HEK293T (cell line): ENCODE results near the gene CMTM4.

Experiments used
- ARNT ChIP-seq: fragments of 450-650 bp; IDR thresholded peaks from 2 replicates; pipeline ENCODE4 v1.6.1; 2017; ENCODE audit warnings: mild to moderate bottlenecking
- BHLHE40 ChIP-seq: fragments of 450-650 bp; IDR thresholded peaks from 2 replicates; pipeline ENCODE4 v1.6.1; 2016; ENCODE audit warnings: mild to moderate bottlenecking, moderate library complexity, borderline replicate concordance
- ELF4 ChIP-seq: fragments of 450-650 bp; IDR thresholded peaks from 2 replicates; pipeline ENCODE4 v1.6.1; 2017; ENCODE audit warnings: antibody characterized with exemption
- FOXA1 ChIP-seq: fragments of 450-650 bp; IDR thresholded peaks from 2 replicates; pipeline ENCODE4 v1.6.1; 2016; ENCODE audit warnings: mild to moderate bottlenecking
- FOXK2 ChIP-seq: fragments of 450-650 bp; IDR thresholded peaks from 2 replicates; pipeline ENCODE4 v1.6.1; 2016; ENCODE audit warnings: mild to moderate bottlenecking
- FOXM1 ChIP-seq: fragments of 450-650 bp; IDR thresholded peaks from 2 replicates; pipeline ENCODE4 v1.6.1; 2017; ENCODE audit warnings: mild to moderate bottlenecking, borderline replicate concordance
- HDGF ChIP-seq: fragments of 450-650 bp; IDR thresholded peaks from 2 replicates; pipeline ENCODE4 v1.6.1; 2017; ENCODE audit warnings: antibody characterized with exemption, borderline replicate concordance
- LEF1 ChIP-seq: fragments of 450-650 bp; IDR thresholded peaks from 2 replicates; pipeline ENCODE4 v1.6.1; 2017; ENCODE audit warnings: mild to moderate bottlenecking, borderline replicate concordance
- NFRKB ChIP-seq: fragments of 450-650 bp; IDR thresholded peaks from 2 replicates; pipeline ENCODE4 v1.6.1; 2016; ENCODE audit warnings: mild to moderate bottlenecking, moderate library complexity
- PKNOX1 ChIP-seq: fragments of 450-650 bp; IDR thresholded peaks from 2 replicates; pipeline ENCODE4 v1.6.1; 2016
- SP1 ChIP-seq: fragments of 450-650 bp; IDR thresholded peaks from 2 replicates; pipeline ENCODE4 v1.6.1; 2017
- SUZ12 ChIP-seq: fragments of 450-650 bp; IDR thresholded peaks from 2 replicates; pipeline ENCODE4 v1.6.1; 2016; ENCODE audit warnings: mild to moderate bottlenecking
- TARDBP ChIP-seq: fragments of 450-650 bp; IDR thresholded peaks from 2 replicates; pipeline ENCODE4 v1.6.1; 2016
- ZNF384 ChIP-seq: fragments of 450-650 bp; IDR thresholded peaks from 2 replicates; pipeline ENCODE4 v1.6.1; 2016

GRCh38 chr16:66568355-66568754 is 128.2 kb downstream of the CMTM4 start:
- no peak for TF ChIP-seq TARDBP
- no peak for TF ChIP-seq BHLHE40
- TF ChIP-seq FOXK2, result no peak
- TF ChIP-seq SP1, result no peak
- TF ChIP-seq ELF4, result no peak
- TF ChIP-seq FOXA1, result no peak
- no peak for TF ChIP-seq LEF1
- TF ChIP-seq ZNF384, result no peak
- no peak for TF ChIP-seq PKNOX1
- no peak for TF ChIP-seq ARNT
- no peak for TF ChIP-seq FOXM1
- TF ChIP-seq SUZ12, result no peak
- TF ChIP-seq HDGF, result no peak
- TF ChIP-seq NFRKB, result no peak
